ENCODE measurements around the gene KLF16.

Gene KLF16

GRCh38 chr19:1815605-1816529, 47.5 kb downstream of the KLF16 start:
- no peak for DNase-seq (ENCODE audit: low read depth)
- TF ChIP-seq CTCF (IDR thresholded peaks at IDR 0.05; ENCODE audit: insufficient read depth, low read depth, low read length, missing control alignments) = no peak
- no peak overlapping the region for H3K4me3 ChIP-seq (ENCODE audit: low read depth, low read length)

GRCh38 chr19:1814833-1815604, 48.4 kb downstream of the KLF16 start:
- H3K4me3 ChIP-seq (ENCODE audit: low read depth, low read length) = no peak overlapping the region
- DNase-seq (ENCODE audit: low read depth) = no peak
- TF ChIP-seq CTCF (IDR thresholded peaks at IDR 0.05; ENCODE audit: insufficient read depth, low read depth, low read length, missing control alignments) = no peak

DNA sequence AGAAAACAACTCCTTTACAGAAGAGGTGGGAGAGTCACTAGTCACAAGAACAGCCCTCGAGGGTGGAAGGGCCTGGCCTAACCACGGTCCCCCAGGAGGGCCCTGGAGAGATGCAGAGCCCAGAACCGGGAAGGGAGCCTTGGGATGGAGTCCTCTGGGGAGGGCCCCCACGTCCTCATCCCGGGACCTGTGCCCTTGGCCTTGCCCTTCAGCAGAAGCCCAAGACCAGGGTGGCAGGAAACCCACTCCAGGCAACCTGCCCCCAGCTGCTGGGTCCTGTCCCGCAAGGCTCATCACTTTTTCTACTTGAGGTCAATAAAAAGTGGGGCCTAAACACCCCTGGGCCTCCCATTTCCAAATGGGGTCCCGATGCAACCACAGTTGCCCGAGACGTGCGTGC, 49.0 kb downstream of the KLF16 start:
- TF ChIP-seq CTCF (IDR thresholded peaks at IDR 0.05; ENCODE audit: insufficient read depth, low read depth, low read length, missing control alignments) = no peak
- H3K4me3 ChIP-seq (ENCODE audit: low read depth, low read length) = no peak overlapping the region
- no peak for DNase-seq (ENCODE audit: low read depth)

- no peak for TF ChIP-seq CTCF (IDR thresholded peaks at IDR 0.05; ENCODE audit: insufficient read depth, low read depth, low read length, missing control alignments)
- no peak for DNase-seq (ENCODE audit: low read depth)
- peak overlapping the region; percentile 48 for H3K4me3 ChIP-seq (ENCODE audit: low read depth, low read length)
Measured at GRCh38 chr19:1813192-1814182, 49.9 kb downstream of the KLF16 start.

DNA sequence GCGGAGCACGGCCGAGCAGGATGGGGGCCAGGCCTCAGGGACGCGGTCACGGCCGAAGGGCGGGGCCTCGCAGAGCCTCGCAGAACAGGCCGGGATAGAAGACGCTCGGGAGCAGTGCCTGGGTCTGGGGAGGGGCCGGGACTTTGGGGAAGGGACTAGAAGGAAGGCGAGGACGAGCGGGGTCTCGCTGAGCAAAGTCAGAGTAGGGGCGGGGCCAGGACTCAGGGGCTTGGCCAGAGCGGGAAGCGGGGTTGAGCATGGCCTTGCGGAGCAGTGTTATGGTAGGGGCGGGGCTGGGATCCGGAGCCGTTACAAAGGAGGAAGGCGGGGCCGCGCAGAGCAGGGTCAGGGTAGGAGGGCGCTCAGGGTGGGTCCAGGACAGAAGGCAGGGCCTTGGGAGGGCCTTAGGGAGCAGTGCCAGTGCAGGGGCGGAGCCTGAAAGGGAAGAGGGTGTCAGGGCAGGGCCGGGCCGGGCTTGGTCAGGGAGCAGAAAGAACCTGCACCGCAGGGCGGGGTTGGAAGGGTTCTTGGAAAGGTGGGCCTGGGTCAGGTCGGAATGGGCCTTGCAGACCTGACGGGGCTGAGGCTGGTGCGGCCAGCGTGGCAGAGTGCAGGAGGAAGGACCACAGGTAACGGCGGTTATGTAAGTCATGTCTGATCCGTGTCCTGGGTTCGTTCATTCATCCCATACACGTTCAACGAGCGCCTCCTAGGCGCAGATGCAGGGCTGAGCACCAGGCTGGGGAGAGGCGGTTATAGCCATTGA, 50.8 kb downstream of the KLF16 start:
- peak; percentile 97 for DNase-seq (ENCODE audit: low read depth)
- peak overlapping the region; percentile 48 for H3K4me3 ChIP-seq (ENCODE audit: low read depth, low read length)
- peak; percentile 78 for TF ChIP-seq CTCF (IDR thresholded peaks at IDR 0.05; ENCODE audit: insufficient read depth, low read depth, low read length, missing control alignments)

Data from GM12865 (cell line).